Upper lobe of left lung (tissue), 4 donors: Measurements from ENCODE around the gene ZPBP.

Experiments
- EP300 ChIP-seq, 4 donors: sonication (generic); formaldehyde crosslinking; IDR thresholded peaks; one replicate each; pipeline ENCODE4 v1.5.1; 2017; ENCODE audit warnings: antibody characterized with exemption in 4 of 4, control low read depth in 2 of 4
- POLR2AphosphoS5 ChIP-seq, 2 donors: sonication (generic); formaldehyde crosslinking; IDR thresholded peaks; one replicate each; pipeline ENCODE4 v1.5.1; 2017; ENCODE audit warnings: antibody characterized with exemption in 2 of 2
- TF ChIP-seq, protein P1 (sequence below), 6 experiments: fragments of 450-650 bp in 4 of 6; fragments of 200-600 bp in 2 of 6; sonication (generic) in 2 of 6; IDR thresholded peaks; one replicate each; pipeline ENCODE4 v1.5.1; 2016 to 2019; ENCODE audit warnings: antibody characterized with exemption in 6 of 6

DNA sequence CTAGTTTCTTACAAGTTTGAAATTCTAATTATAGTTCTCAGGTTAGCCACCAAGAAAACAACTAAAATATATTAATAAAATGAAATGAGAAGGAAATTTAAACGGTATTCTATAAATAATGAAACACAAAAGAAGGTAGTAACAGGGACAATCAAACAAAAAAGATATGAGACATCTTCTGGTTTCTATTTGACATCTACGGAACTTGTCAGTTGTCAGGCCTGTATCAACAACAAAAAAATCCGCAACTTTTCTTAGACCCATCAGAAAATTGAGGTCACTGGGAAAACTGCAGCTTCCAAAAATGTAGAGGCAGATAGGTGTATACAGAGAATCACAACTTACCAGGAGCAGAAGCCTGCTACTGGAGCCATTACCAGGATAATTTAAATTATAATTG lies 70.6 kb downstream of the ZPBP start:
- TF ChIP-seq, protein P1, sequence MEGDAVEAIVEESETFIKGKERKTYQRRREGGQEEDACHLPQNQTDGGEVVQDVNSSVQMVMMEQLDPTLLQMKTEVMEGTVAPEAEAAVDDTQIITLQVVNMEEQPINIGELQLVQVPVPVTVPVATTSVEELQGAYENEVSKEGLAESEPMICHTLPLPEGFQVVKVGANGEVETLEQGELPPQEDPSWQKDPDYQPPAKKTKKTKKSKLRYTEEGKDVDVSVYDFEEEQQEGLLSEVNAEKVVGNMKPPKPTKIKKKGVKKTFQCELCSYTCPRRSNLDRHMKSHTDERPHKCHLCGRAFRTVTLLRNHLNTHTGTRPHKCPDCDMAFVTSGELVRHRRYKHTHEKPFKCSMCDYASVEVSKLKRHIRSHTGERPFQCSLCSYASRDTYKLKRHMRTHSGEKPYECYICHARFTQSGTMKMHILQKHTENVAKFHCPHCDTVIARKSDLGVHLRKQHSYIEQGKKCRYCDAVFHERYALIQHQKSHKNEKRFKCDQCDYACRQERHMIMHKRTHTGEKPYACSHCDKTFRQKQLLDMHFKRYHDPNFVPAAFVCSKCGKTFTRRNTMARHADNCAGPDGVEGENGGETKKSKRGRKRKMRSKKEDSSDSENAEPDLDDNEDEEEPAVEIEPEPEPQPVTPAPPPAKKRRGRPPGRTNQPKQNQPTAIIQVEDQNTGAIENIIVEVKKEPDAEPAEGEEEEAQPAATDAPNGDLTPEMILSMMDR (IDR thresholded peaks at IDR 0.05): no peak
- TF ChIP-seq POLR2AphosphoS5 (IDR thresholded peaks at IDR 0.05) (no peak), EP300 (IDR thresholded peaks at IDR 0.05) (no peak)
